Fibroblast of lung (primary cell): ENCODE measurements around the gene C10orf67. TPM values are rescaled to one million over a fixed set of nuclear protein-coding genes. Genes with fewer than 3 reads are reported as not detected.
"Not testable (repeated sequence)": the region's sequence is repeated elsewhere in the genome, so short reads cannot be mapped to it uniquely, and the experiment has no call there.

Experiments
- DNase-seq, 2 donors: peaks; one replicate each; pipeline versions ENCODE4 v3.0.0 to v3.0.0-alpha.2; 2010; ENCODE audit warnings: low read depth in 2 of 2
- H2AFZ ChIP-seq: 2 replicates; pipeline ENCODE4 v1.5.1; 2012; ENCODE audit warnings: low read length, control low read depth, inconsistent platforms
- H3K27ac ChIP-seq: 2 replicates; pipeline ENCODE4 v1.5.1; 2011; ENCODE audit warnings: low read length, control low read depth; ENCODE audit not compliant: insufficient read depth
- H3K27me3 ChIP-seq: 2 replicates; pipeline ENCODE4 v1.5.1; 2011; ENCODE audit warnings: mild to moderate bottlenecking, low read length; ENCODE audit not compliant: control insufficient read depth, insufficient read depth
- H3K36me3 ChIP-seq: 2 replicates; pipeline ENCODE4 v1.5.1; 2011; ENCODE audit warnings: low read length; ENCODE audit not compliant: control insufficient read depth, insufficient read depth
- H3K4me1 ChIP-seq: 2 replicates; pipeline ENCODE4 v1.5.1; 2011; ENCODE audit warnings: low read length; ENCODE audit not compliant: control insufficient read depth, insufficient read depth; ENCODE audit errors: extremely low read depth
- H3K4me2 ChIP-seq: 2 replicates; pipeline ENCODE4 v1.5.1; 2011; ENCODE audit warnings: low read length, control low read depth; ENCODE audit not compliant: insufficient read depth; ENCODE audit errors: extremely low read depth
- H3K4me3 ChIP-seq, 4 experiments: fragments of 200-600 bp in 1 of 4; sonication (generic) in 1 of 4; replicated peaks in 1 of 4; 2 replicates each; pipeline ENCODE4 v1.5.1; 2011 to 2016; ENCODE audit warnings: low read length in 4 of 4, low read depth in 3 of 4, mild to moderate bottlenecking in 3 of 4, control low read depth in 2 of 4, inconsistent platforms in 1 of 4, mixed read lengths in 1 of 4; ENCODE audit not compliant: insufficient read depth in 1 of 4; ENCODE audit errors: control extremely low read depth in 1 of 4
- H3K79me2 ChIP-seq: 2 replicates; pipeline ENCODE4 v1.5.1; 2012; ENCODE audit warnings: mild to moderate bottlenecking, low read length, inconsistent platforms; ENCODE audit not compliant: control insufficient read depth, insufficient read depth
- H3K9ac ChIP-seq: 2 replicates; pipeline ENCODE4 v1.5.1; 2011; ENCODE audit warnings: mild to moderate bottlenecking, low read length, control low read depth; ENCODE audit not compliant: insufficient read depth
- H3K9me3 ChIP-seq: 2 replicates; pipeline ENCODE4 v1.5.1; 2012; ENCODE audit warnings: low read depth, low read length; ENCODE audit not compliant: control insufficient read depth, insufficient read depth
- H4K20me1 ChIP-seq: 2 replicates; pipeline ENCODE4 v1.5.1; 2011; ENCODE audit warnings: low read length; ENCODE audit not compliant: control insufficient read depth, insufficient read depth; ENCODE audit errors: extremely low read depth
- CTCF ChIP-seq, 2 donors: IDR thresholded peaks in 1 of 2; conservative IDR thresholded peaks in 1 of 2; 1 replicate in 1 of 2; 2 replicates in 1 of 2; pipeline ENCODE4 v1.5.1; 2011 to 2012; ENCODE audit warnings: low read length in 2 of 2, control low read depth in 1 of 2, inconsistent platforms in 1 of 2, low read depth in 1 of 2, mild to moderate bottlenecking in 1 of 2
- EZH2 ChIP-seq: IDR thresholded peaks from 2 replicates; pipeline ENCODE4 v1.5.1; 2012; ENCODE audit warnings: low read length, control low read depth, mild to moderate bottlenecking; ENCODE audit errors: missing control alignments
- polyA plus RNA-seq, 2 donors: library from polyadenylated mRNA; depleted of rRNA in 1 of 2; stranded (reverse) in 1 of 2; unstranded in 1 of 2; fragments of >200 nt; gene quantifications; 2 replicates each; pipeline ENCODE4 v1.2.1, GENCODE V29; 2011 to 2012; ENCODE audit warnings: missing spikeins in 1 of 2
- total RNA-seq: library from RNA; depleted of rRNA; stranded (reverse); fragments of >200 nt; gene quantifications from 2 replicates; pipeline ENCODE4 v1.2.1, GENCODE V29; 2014

Gene C10orf67
- total and polyA plus RNA-seq, 2 donors (not counting 1 experiment from before 2014, with no cell fraction given) = under 0.01 to 0.16 TPM

DNA sequence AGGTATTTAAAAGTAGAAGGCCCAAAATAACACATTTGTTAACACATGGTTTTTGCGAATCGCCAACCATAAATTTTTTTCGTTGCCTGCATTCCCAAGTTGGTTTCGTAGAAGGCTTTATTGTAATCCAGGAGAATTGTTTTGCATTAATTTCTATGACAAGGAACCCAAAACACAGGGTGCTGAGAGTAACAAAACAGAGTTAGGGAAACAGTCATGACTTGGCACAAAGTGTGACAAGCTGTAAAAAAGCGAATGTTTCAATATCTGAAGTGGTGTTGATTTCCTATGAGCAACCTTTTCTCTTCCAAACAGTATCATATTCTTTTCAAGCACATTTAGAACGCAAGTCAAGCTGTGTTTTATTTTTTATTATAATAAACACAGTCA, 63.6 kb downstream of the C10orf67 start:
- Histone ChIP-seq H3K4me2 (no peak overlapping the region), H3K4me1 (no peaks in the 10 kb centered on the region), H3K9me3 (no peaks in the 10 kb centered on the region), H3K36me3 (no peaks in the 10 kb centered on the region), H3K27ac (no peak overlapping the region), H3K27me3 (no peaks in the 10 kb centered on the region), H3K79me2 (no peaks in the 10 kb centered on the region), H3K9ac (no peak overlapping the region), H3K4me3 (no peak overlapping the region), H4K20me1 (no peaks in the 10 kb centered on the region), H2AFZ (no peak overlapping the region)
- DNase-seq = no peak
- no peak for TF ChIP-seq EZH2
- TF ChIP-seq CTCF (conservative IDR thresholded peaks at IDR 0.05 in 1 of 2, IDR thresholded peaks at IDR 0.05 in 1 of 2; ENCODE audit: low read depth in 1 of 2, low read length in 2 of 2) = no peak

DNA sequence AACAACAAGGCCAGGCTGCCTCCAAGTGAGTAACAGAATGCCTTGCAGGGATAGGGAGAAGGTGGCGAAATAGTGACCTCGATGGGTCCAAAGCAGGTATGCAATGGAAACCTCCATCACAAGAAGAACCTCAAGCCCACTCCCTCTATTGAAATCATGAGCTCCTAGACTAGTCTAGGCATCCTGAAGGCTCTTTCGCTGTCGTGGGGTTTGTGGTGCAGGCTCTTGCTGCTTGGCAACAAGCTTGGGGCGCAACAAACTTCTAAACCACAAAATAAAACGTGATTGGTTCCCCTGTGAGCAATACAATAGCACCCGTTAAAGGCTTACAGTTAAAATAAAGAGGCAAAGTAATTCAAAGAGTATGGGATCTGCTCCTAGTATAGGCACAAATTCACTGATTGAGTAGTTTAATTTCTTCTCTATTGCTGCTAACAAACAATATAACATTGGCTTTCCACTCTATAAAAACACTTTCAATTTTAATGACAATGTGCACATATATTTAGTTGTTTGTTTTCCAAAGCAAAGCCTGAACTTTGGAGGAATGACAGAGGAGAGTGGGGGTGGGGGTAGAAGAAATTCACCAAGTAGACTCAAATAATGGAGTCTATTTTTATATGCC, 64.1 kb downstream of the C10orf67 start:
- Histone ChIP-seq H3K9ac (no peak overlapping the region), H3K79me2 (no peaks in the 10 kb centered on the region), H2AFZ (no peak overlapping the region), H3K4me1 (no peaks in the 10 kb centered on the region), H3K4me2 (no peak overlapping the region), H3K9me3 (no peaks in the 10 kb centered on the region), H3K27ac (no peak overlapping the region), H3K27me3 (no peaks in the 10 kb centered on the region), H4K20me1 (no peaks in the 10 kb centered on the region), H3K36me3 (no peaks in the 10 kb centered on the region), H3K4me3 (no peak overlapping the region)
- DNase-seq = no peak
- TF ChIP-seq CTCF (conservative IDR thresholded peaks at IDR 0.05 in 1 of 2, IDR thresholded peaks at IDR 0.05 in 1 of 2; ENCODE audit: low read depth in 1 of 2, low read length in 2 of 2) = no peak
- no peak for TF ChIP-seq EZH2

GRCh38 chr10:23275355-23275754, 69.2 kb downstream of the C10orf67 start:
- TF ChIP-seq CTCF (conservative IDR thresholded peaks at IDR 0.05 in 1 of 2, IDR thresholded peaks at IDR 0.05 in 1 of 2; ENCODE audit: low read depth in 1 of 2, low read length in 2 of 2) (no peak), EZH2 (no peak)
- no peak overlapping the region for H3K4me3 ChIP-seq

DNA sequence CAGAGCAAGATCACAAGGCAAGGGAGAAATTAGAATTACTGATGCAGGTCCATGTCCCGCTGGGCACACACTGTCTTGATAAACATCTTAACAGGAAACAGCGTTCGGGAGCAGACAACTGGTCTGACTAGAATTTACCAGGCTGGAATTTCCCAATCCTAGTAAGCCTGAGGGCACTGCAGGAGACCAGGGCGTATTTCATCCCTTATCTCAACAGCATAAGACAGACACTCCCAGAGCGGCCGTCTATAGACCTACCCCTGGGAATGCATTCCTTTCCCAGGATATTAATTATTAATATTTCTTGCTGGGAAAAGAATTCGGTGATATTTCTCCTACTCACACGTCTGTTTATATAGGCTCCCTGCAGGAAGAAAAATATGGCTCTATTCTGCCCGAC, 70.4 kb downstream of the C10orf67 start:
- H2AFZ ChIP-seq, H3K27ac ChIP-seq, H3K9me3 ChIP-seq, H3K4me1 ChIP-seq, H3K4me3 ChIP-seq, H3K36me3 ChIP-seq, H3K79me2 ChIP-seq, H3K9ac ChIP-seq, H4K20me1 ChIP-seq, DNase-seq, H3K4me2 ChIP-seq, H3K27me3 ChIP-seq: not testable (repeated sequence)

More at GRCh38 chr10:23275355-23275754, 69.2 kb downstream of the C10orf67 start:
- Histone ChIP-seq H3K9me3 (no peaks in the 10 kb centered on the region), H3K27me3 (no peaks in the 10 kb centered on the region), H3K4me2 (no peak overlapping the region), H3K36me3 (no peaks in the 10 kb centered on the region), H3K27ac (no peak overlapping the region), H4K20me1 (no peaks in the 10 kb centered on the region), H3K9ac (no peak overlapping the region), H2AFZ (no peak overlapping the region), H3K4me1 (no peaks in the 10 kb centered on the region), H3K79me2 (no peaks in the 10 kb centered on the region)
- no peak for DNase-seq
